Fibroblast of lung (primary cell): ENCODE measurements around the gene JUND.

Source experiments
- EZH2 ChIP-seq: IDR thresholded peaks from 2 replicates; pipeline ENCODE4 v1.5.1; 2012; ENCODE audit warnings: low read length, control low read depth, mild to moderate bottlenecking; ENCODE audit errors: missing control alignments
- TF ChIP-seq, protein P1 (sequence below), 2 donors: IDR thresholded peaks in 1 of 2; conservative IDR thresholded peaks in 1 of 2; 1 replicate in 1 of 2; 2 replicates in 1 of 2; pipeline ENCODE4 v1.5.1; 2011 to 2012; ENCODE audit warnings: low read length in 2 of 2, control low read depth in 1 of 2, inconsistent platforms in 1 of 2, low read depth in 1 of 2, mild to moderate bottlenecking in 1 of 2

DNA sequence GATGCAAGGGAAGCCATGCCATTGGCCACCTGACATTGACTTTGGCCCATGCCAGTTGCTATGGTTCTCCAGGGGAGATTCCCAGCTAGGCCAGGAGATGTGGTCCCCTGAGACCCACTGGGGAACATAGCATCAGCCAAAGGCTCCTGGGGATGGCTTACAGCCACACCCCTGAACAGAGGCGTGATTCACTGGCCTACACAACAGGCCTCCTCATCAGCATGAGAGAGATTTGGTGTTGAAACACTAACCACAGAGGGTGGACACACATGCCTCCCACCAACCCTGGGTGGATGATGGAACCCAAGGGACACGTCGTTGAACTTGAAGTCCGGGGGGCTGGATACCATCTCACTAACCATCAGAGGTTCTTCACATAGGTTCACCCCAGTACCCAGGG lies 21.5 kb downstream of the JUND start:
- TF ChIP-seq, protein P1, sequence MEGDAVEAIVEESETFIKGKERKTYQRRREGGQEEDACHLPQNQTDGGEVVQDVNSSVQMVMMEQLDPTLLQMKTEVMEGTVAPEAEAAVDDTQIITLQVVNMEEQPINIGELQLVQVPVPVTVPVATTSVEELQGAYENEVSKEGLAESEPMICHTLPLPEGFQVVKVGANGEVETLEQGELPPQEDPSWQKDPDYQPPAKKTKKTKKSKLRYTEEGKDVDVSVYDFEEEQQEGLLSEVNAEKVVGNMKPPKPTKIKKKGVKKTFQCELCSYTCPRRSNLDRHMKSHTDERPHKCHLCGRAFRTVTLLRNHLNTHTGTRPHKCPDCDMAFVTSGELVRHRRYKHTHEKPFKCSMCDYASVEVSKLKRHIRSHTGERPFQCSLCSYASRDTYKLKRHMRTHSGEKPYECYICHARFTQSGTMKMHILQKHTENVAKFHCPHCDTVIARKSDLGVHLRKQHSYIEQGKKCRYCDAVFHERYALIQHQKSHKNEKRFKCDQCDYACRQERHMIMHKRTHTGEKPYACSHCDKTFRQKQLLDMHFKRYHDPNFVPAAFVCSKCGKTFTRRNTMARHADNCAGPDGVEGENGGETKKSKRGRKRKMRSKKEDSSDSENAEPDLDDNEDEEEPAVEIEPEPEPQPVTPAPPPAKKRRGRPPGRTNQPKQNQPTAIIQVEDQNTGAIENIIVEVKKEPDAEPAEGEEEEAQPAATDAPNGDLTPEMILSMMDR (conservative IDR thresholded peaks at IDR 0.05 in 1 of 2, IDR thresholded peaks at IDR 0.05 in 1 of 2; ENCODE audit: low read depth in 1 of 2, low read length in 2 of 2), result no peak
- TF ChIP-seq EZH2, result no peak
